GM19023 (cell line): Measurements from ENCODE around the gene SACM1L.

Experiments used
- ATAC-seq: cut with Tn5 transposase; IDR thresholded peaks from one replicate; pipeline ENCODE4 v1.9.1; 2021; ENCODE audit warnings: mild to moderate bottlenecking, moderate library complexity; ENCODE audit not compliant: unreplicated experiment

The SACM1L gene

DNA sequence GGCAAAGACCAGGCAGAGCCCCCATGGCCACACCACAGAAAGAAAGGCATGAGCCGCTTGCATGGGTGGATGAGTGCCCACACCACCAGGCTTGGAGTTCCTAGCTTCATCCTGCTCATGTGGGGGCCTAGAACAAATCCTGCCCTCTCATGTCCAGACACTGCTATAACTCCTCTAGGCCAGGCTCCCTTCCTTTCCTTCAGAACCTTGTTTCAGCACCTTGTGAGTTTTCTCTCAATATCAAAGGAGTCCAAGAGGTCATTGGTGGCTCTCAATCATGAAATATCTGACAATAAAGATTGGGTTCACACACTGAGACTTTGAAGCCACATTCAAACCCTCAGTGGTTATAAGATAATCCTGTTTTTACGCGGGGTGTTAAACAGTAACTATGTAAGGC is 94.5 kb downstream of the SACM1L start:
- no peak for ATAC-seq

DNA sequence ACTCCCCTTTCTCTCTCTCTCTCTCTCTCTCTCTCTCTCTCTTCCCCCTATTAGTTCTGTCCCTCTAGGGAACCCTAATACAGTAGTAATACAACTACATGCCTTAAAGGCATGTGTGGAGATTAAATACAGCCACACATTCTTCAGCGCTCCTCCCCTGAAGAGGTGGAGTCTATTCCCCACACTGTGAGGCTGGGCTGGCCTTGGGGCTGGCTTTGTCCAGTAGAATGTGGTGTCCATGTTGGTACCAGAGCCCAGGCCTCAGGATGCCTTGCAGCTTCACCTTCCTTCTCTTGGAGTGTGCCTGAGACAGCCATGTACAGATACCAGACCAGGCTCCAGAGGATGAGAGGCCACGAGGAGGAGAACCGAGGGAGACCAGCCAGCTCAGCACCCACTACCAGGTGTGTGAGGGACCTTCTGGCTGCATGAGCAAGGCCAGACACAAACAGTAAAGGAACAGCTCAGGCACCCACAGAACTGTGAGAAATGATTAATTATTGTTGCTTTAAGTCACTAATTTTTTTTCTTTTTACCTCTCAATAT is 96.5 kb downstream of the SACM1L start:
- no peak for ATAC-seq

DNA sequence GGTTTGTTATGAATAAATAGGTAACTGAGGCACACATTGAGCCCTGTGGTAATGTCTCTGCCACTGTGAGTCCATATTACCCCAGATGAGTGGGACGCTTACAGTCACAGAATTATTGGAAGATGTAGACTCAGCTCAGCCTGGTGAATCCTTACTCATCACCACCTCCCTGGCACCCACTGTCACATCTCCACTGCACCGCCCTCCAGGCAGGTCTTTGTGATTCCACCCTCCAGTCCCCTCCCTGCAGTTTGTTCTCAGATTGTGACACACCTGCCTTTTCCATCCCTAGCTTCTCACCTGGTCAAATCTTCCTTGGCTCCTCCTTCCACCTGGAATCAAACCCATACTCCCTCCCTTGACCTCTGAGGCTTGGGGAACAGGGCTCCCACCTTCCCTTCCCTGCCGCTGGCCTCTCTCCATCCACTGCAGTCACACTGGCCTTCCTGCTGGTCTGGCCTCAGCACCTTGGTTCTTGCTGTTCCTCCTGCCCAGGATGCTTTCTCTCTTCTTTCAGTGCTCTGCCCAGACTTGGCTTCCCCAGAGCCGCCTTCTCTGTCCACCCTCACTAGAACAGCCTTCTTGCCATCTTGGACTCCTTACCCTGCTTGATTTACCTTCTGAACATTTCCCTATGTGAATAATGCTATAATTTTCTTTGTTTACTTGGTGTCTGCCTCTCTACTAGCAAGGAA is 97.8 kb downstream of the SACM1L start:
- ATAC-seq: no peak

DNA sequence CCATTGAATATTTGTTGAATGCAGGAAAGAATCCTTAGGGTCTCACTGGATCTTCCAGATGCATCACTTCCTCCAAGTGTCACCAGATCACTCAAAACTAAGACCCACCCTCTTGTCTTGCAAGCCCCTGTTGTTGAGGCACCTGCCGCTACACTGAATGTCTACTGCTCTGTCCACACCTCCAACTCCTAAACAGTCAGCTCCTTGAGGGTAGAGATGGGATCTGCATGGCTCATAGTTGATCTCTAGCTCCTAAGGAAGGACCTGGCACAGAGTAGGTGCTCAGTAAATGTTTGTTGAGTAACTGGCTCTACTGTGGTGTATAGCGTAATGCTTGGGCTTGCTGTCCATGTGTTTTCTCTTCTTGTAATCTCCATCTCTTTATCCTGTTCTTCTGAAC is 98.4 kb downstream of the SACM1L start:
- no peak for ATAC-seq

DNA sequence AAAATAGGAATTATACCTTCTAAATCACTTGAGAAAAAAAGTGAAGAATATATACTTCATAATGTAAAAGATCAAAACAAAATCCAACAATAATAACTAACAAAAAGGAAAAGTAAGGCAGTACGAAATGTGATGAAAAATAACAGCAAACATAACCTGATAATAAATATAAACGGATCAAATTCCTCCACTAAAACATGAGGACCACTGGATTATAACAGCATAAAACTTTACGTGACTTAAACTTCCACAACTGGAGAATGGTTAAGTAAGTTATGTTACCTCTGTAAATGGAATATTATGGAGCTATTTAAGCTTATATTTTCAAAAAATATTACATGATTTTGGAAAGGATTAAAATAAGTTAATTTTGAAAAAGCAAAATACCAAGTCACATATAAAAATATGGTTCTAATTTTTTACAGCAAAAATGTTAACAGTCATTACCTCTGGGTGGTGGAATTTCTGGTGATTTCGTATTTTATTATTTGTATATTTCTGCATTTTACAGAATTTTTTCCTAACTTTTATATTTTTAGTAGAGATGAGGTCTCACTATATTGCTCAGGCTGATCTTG is 100.1 kb downstream of the SACM1L start:
- no peak for ATAC-seq

DNA sequence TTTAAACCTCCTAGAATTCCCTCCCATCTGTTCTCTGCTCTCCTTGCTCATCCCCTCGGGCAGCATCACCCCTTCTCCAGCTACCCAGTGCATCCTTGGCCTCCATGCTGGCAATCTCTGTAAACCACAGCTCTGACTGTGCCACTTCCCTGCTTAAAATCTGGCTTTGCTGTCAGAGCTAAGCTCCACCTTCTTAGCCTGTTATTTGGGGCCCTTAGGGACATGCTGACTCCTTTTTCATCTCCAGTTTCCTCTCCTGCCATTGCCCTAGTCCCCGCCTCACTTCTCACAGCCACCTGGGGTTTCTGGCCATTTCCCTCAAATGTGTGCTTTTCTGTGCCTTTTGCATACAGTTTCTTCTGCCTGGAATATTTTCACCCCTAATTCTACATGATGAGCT is 101.4 kb downstream of the SACM1L start:
- no peak for ATAC-seq

DNA sequence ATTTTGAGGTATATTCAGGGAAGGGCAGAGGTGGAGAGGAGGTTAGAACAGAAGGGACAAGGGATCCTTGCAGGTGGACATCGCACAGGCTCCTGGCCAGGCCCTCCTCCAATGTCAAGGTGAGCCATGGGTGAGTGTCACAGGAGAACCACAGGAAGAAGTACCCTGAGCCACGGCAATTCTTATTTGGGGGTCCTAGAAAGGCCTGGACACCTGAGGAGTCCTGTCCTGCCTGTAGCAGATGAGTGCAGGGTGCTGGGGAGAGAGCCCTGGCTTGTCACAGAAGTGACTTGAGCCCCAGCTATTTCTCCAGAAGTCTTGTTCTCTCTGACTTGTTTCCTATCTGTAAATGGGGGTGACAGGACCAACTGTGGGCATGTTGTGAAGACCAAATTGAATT is 102.8 kb downstream of the SACM1L start:
- ATAC-seq: no peak

DNA sequence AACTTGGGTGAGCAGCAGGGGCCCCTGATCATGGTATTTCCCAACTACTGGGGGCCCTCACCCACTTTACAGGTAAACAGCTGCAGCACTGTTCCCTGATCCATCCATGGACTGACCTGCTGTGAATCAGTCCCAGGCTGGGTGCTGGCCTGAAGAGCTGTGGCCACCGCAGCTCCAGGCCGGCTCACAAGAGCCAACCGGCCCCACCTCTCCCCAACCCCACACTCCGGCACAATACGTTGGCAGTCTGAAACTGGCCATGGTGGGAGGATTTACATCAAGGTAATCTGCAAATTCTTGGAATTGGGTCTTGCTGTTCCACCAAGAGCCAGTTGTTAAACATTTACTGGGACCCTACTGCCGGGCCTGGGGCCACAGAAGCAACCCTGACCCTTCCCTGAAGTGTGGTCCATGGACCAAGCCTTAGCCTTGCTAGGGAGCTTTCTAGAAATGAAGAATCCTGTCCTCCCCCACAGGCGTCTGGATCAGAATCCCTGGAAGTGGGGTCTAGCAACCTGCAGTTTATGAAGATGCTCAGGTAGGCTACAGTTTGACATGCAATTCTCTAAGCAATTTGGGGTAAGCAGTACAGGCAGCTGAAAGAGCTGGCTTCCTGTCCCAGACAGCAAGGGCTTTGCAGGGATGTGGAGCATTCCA is 103.4 kb downstream of the SACM1L start:
- no peak for ATAC-seq

DNA sequence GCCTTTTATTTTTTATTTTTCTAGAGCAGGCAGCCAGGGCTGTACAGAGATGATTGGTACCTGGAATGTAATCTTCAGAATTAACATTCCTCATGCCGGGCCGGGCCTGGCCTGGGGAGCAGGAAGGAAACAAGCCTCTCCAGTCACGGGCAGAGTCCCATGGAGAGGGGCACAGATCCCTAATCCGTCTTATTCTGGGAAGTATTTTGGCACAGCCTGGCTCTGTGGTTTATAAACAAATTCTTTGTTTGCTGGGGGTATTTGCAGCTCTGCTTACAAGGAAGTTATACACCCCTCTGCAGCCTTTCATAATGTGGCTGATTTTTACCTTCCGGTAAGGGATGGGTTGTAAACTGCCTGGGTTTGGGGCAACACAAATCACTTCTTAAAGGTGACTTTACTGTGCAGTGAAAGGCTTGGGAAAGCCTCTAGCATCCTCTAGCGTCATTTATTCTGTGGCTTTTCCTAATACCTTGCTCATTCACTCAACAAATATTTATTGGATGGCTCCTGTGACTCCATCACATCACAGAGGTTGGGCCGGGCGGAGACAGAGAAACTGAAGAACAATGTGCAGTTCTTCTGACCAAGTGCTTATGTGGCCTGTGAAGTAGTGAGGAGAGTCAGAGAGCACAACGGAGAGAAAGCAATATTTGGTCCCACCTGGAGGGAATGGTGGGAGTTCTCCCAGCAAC is 104.4 kb downstream of the SACM1L start:
- ATAC-seq: no peak

DNA sequence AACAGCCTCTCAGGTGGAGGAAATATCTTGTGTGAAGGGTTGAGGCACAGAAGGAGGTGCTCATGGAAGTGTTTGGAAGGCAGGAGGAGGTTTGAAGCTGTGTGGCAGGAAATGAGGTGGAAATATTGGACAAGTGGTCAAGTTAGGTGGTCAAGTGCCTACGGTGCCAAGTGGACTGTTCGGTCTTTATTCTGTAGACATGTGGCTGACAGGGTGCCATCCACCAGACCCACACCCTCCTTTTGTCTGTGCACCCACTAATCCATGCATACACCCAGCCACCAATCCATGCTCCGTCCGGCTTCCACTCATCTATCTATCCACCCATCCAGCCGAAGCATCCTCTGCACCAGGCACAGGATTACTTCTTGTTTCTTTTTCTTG is 105.0 kb downstream of the SACM1L start:
- ATAC-seq: no peak

DNA sequence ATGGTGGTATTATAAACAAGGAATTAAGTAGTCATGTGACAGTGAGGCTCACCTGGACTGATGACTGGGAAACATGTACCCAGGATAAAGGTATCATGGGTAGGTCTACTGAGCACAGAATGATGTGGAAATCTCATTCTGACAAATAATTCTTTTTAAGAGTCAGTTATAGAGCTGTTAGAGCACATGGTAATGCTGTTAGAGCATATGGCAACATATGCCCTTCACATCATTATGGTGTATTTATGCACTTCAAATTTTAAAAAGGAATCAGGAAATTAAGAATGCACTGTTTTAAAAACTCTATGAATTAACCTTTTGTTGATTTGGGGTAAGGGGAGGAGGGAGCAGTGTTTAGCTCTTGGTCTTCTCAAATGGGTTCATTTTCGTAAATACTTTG is 105.5 kb downstream of the SACM1L start:
- ATAC-seq: no peak
